Right lobe of liver (tissue), 6 donors: ENCODE data around the gene TCF7. TPM values are rescaled to one million over a fixed set of nuclear protein-coding genes. Genes with fewer than 3 reads are reported as not detected.
A peak's percentile ranks its signal among the peaks of the same experiment; 100 is the strongest.

Experiments
- ATAC-seq, 4 donors: fragments of 200-7000 bp; cut with Tn5 transposase; one replicate each; pipeline ENCODE4 v1.9.1; 2020; ENCODE audit warnings: mild to moderate bottlenecking in 4 of 4, moderate library complexity in 4 of 4
- DNase-seq, 3 donors: peaks; one replicate each; pipeline ENCODE4 v3.0.0-alpha.2; 2020
- H3K27ac ChIP-seq, 3 donors: fragments of 200-600 bp; one replicate each; pipeline ENCODE4 v1.8.0; 2022
- H3K27me3 ChIP-seq, 2 donors: fragments of 200-600 bp; one replicate each; pipeline ENCODE4 v1.8.0; 2022
- H3K36me3 ChIP-seq, 4 donors: fragments of 200-600 bp; sonication (generic) in 1 of 4; one replicate each; pipeline versions ENCODE4 v1.5.1 to v1.8.0; 2017 to 2022; ENCODE audit warnings: control low read depth in 1 of 4
- H3K4me1 ChIP-seq, 4 donors: fragments of 200-600 bp; sonication (generic) in 1 of 4; one replicate each; pipeline versions ENCODE4 v1.5.1 to v1.8.0; 2017 to 2022; ENCODE audit warnings: control low read depth in 1 of 4
- H3K4me3 ChIP-seq, 3 donors: fragments of 200-600 bp; one replicate each; pipeline ENCODE4 v1.8.0; 2022
- H3K9me3 ChIP-seq, 4 donors: fragments of 200-600 bp; sonication (generic) in 1 of 4; one replicate each; pipeline versions ENCODE4 v1.5.1 to v1.8.0; 2017 to 2022; ENCODE audit warnings: control low read depth in 1 of 4
- POLR2A ChIP-seq: fragments of 450-650 bp; IDR thresholded peaks from one replicate; pipeline ENCODE4 v1.6.1; 2017; ENCODE audit warnings: antibody characterized with exemption, mild to moderate bottlenecking
- WGBS: methylation state at CpG from one replicate; pipeline ENCODE4 v1.1.6; 2018; ENCODE audit warnings: low coverage, low lambda C conversion rate; ENCODE audit not compliant: insufficient coverage; ENCODE audit errors: missing lambda C conversion rate; 5-methylcytosine and 5-hydroxymethylcytosine counted together
- intact Hi-C, 2 donors: fragments of 100-400 bp; cut with DNase I; formaldehyde crosslinking; loops; one replicate each; pipeline versions ENCODE4 v1.11.2 to v1.14.1; 2022
- total RNA-seq, 6 experiments: library from RNA; depleted of rRNA in 2 of 6; stranded (reverse); fragments of >200 nt in 2 of 6; fragmentation: NEBNext Ultra II Directional in 3 of 6; extraction: Animal tissue kit (Norgen Biotek cat#: 25700) in 3 of 6; gene quantifications; one replicate each; pipeline versions ENCODE4 v1.1.0 to v1.2.4, GENCODE V29; 2016 to 2023
- TF ChIP-seq, protein P1 (sequence below), 4 donors: fragments of 200-600 bp in 3 of 4; fragments of 450-650 bp in 1 of 4; IDR thresholded peaks; one replicate each; pipeline versions ENCODE4 v1.5.1 to v1.8.0; 2016 to 2022; ENCODE audit warnings: antibody characterized with exemption in 4 of 4, mild to moderate bottlenecking in 2 of 4
- donor health status: DM: no; HTN: yes; CAD: no.
- donor health status: DM: no; HTN: no; CAD: no.
- donor health status: DM: no; HTN: no; CAD: no.
- donor health status: DM: no; HTN: yes; CAD: no.
- donor health status: DM: no; HTN: yes; CAD: no.

TCF7 gene
- total RNA-seq, 6 experiments from 2014 or later = 2.0 to 3.8 (median 2.7) TPM

DNA sequence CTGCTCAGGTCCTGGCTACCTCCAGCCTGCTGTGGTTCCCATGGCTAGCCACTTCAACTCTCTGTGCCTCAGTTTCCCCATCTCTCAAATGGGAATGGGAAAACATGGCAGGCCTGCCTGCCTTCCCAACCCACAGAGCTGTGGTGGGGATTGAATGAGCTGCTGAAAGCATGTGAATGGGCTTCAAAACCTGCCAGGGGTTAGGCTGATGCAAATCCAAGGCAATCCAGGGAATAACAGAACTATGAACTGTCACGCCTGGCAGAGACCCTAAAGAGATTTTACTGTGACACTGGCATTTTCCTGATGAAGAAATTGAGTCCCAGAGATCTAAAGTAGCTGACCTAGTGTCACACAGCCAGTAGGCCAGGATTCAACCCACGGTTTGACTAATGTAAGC is 29.9 kb upstream of the TCF7 start:
- no peak for ATAC-seq
- no peak overlapping the region for H3K27ac ChIP-seq

GRCh38 chr5:134085411-134085810 is 29.1 kb upstream of the TCF7 start:
- TF ChIP-seq POLR2A = no peak
- TF ChIP-seq, protein P1, sequence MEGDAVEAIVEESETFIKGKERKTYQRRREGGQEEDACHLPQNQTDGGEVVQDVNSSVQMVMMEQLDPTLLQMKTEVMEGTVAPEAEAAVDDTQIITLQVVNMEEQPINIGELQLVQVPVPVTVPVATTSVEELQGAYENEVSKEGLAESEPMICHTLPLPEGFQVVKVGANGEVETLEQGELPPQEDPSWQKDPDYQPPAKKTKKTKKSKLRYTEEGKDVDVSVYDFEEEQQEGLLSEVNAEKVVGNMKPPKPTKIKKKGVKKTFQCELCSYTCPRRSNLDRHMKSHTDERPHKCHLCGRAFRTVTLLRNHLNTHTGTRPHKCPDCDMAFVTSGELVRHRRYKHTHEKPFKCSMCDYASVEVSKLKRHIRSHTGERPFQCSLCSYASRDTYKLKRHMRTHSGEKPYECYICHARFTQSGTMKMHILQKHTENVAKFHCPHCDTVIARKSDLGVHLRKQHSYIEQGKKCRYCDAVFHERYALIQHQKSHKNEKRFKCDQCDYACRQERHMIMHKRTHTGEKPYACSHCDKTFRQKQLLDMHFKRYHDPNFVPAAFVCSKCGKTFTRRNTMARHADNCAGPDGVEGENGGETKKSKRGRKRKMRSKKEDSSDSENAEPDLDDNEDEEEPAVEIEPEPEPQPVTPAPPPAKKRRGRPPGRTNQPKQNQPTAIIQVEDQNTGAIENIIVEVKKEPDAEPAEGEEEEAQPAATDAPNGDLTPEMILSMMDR (IDR thresholded peaks at IDR 0.05) = no peak
- WGBS = 68% methylated on average over 4 of the region's 6 CpGs
- Histone ChIP-seq H3K27me3 (no peaks in the 10 kb centered on the region), H3K4me3 (no peak overlapping the region), H3K27ac (no peak overlapping the region), H3K4me1 (no peaks in the 10 kb centered on the region), H3K9me3 (no peaks in the 10 kb centered on the region), H3K36me3 (no peaks in the 10 kb centered on the region)
- intact Hi-C loops = no loop called here
- DNase-seq (peak in 1 of 3 donors; percentile 11), ATAC-seq (no peak)

More for the DNA sequence above, 29.9 kb upstream of the TCF7 start:
- no peak for DNase-seq
- no peaks in the 10 kb centered on the region for H3K36me3 ChIP-seq
- H3K9me3 ChIP-seq = no peaks in the 10 kb centered on the region
- intact Hi-C loops = no loop called here
- no peak overlapping the region for H3K4me3 ChIP-seq
- WGBS = 48% methylated on average over 2 of the region's 2 CpGs
- H3K4me1 ChIP-seq = no peaks in the 10 kb centered on the region
- TF ChIP-seq, protein P1 (IDR thresholded peaks at IDR 0.05) = no peak
- no peak for TF ChIP-seq POLR2A
- no peaks in the 10 kb centered on the region for H3K27me3 ChIP-seq

GRCh38 chr5:134086225-134086942 is 28.1 kb upstream of the TCF7 start:
- H3K36me3 ChIP-seq = no peaks in the 10 kb centered on the region
- intact Hi-C loops = no loop called here
- WGBS = 79% methylated on average over 6 of the region's 8 CpGs
- no peak overlapping the region for H3K4me3 ChIP-seq
- H3K4me1 ChIP-seq = no peaks in the 10 kb centered on the region
- TF ChIP-seq, protein P1 (IDR thresholded peaks at IDR 0.05) = no peak
- TF ChIP-seq POLR2A = no peak
- DNase-seq (peak in 1 of 3 donors; percentile 1), ATAC-seq (no peak)
- no peaks in the 10 kb centered on the region for H3K27me3 ChIP-seq
- H3K27ac ChIP-seq = no peak overlapping the region
- H3K9me3 ChIP-seq = no peaks in the 10 kb centered on the region

- Histone ChIP-seq H3K9me3 (no peaks in the 10 kb centered on the region), H3K4me3 (no peak overlapping the region), H3K27ac (no peak overlapping the region), H3K4me1 (no peaks in the 10 kb centered on the region), H3K36me3 (no peaks in the 10 kb centered on the region), H3K27me3 (no peaks in the 10 kb centered on the region)
- intact Hi-C loops = no loop called here
- ATAC-seq = no peak
- TF ChIP-seq POLR2A = no peak
- no peak for DNase-seq
- 86% methylated on average over 5 of the region's 12 CpGs for WGBS
Measured at GRCh38 chr5:134086943-134087305, 27.6 kb upstream of the TCF7 start.

DNA sequence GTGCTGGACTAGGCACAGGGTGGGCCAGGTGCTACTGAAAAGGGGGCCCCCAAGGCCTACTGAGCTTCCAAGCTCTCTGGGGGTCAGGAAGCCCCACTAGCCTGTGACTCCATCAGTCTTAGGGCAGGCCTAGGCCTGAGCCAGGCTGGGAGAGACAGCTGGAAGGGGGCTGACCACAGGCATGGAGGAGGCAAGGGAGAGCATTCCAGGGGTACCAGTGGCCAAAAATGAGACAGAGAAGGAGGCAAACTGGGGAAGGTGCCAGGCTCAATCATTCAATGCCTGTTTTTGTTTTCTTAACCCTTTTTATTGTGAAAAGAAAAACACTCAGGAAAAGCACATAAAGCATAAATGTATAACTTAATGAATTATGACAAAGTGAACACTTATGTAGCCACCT is 26.2 kb upstream of the TCF7 start:
- TF ChIP-seq, protein P1 (IDR thresholded peaks at IDR 0.05) = no peak
- no peak for TF ChIP-seq POLR2A
- no peaks in the 10 kb centered on the region for H3K36me3 ChIP-seq
- no peaks in the 10 kb centered on the region for H3K9me3 ChIP-seq
- intact Hi-C loops = no loop called here
- H3K4me3 ChIP-seq = no peak overlapping the region
- DNase-seq = no peak
- ATAC-seq = no peak
- no peaks in the 10 kb centered on the region for H3K4me1 ChIP-seq
- no peaks in the 10 kb centered on the region for H3K27me3 ChIP-seq
- H3K27ac ChIP-seq = no peak overlapping the region
